GM18519 (cell line): Measurements from ENCODE around the gene CA5A.
"Not testable (repeated sequence)": the region's sequence is repeated elsewhere in the genome, so short reads cannot be mapped to it uniquely, and the experiment has no call there.

Source experiments
- ATAC-seq: cut with Tn5 transposase; IDR thresholded peaks from one replicate; pipeline ENCODE4 v1.9.1; 2021; ENCODE audit warnings: mild to moderate bottlenecking, moderate library complexity; ENCODE audit not compliant: unreplicated experiment, low FRiP score

Gene CA5A

GRCh38 chr16:87874639-87875427 is 61.5 kb downstream of the CA5A start:
- ATAC-seq, result no peak

GRCh38 chr16:87870418-87871291 is 65.7 kb downstream of the CA5A start:
- ATAC-seq, result not testable (repeated sequence)

- not testable (repeated sequence) for ATAC-seq
Observed at GRCh38 chr16:87869879-87870417, 66.4 kb downstream of the CA5A start.

GRCh38 chr16:87869061-87869878 is 67.1 kb downstream of the CA5A start, which contains the start of gene SLC7A5:
SLC7A5 (minus strand) TSS chr16:87869507; CDS start chr16:87869422, 85 bp downstream.
- ATAC-seq, result peak; percentile 41

- not testable (repeated sequence) for ATAC-seq
Observed at GRCh38 chr16:87868254-87869029, 67.9 kb downstream of the CA5A start.

GRCh38 chr16:87865902-87866555 is 70.3 kb downstream of the CA5A start:
- not testable (repeated sequence) for ATAC-seq

GRCh38 chr16:87864331-87864989 is 71.9 kb downstream of the CA5A start:
- no peak for ATAC-seq

GRCh38 chr16:87863327-87863635 is 73.0 kb downstream of the CA5A start:
- not testable (repeated sequence) for ATAC-seq

GRCh38 chr16:87862597-87863326 is 73.6 kb downstream of the CA5A start:
- ATAC-seq, result not testable (repeated sequence)

GRCh38 chr16:87861300-87862099 is 74.8 kb downstream of the CA5A start:
- ATAC-seq, result not testable (repeated sequence)

- no peak for ATAC-seq
Observed at GRCh38 chr16:87860553-87861299, 75.6 kb downstream of the CA5A start.

- not testable (repeated sequence) for ATAC-seq
Observed at GRCh38 chr16:87858151-87858993, 78.0 kb downstream of the CA5A start.

GRCh38 chr16:87856791-87857228 is 79.5 kb downstream of the CA5A start:
- no peak for ATAC-seq

GRCh38 chr16:87855852-87856715 is 80.2 kb downstream of the CA5A start:
- no peak for ATAC-seq
